ACC112 (cell line): ENCODE results near the gene CITED2.
"Not testable (repeated sequence)": the region's sequence is repeated elsewhere in the genome, so short reads cannot be mapped to it uniquely, and the experiment has no call there.

Experiments
- H2AFZ ChIP-seq: fragments of 200-600 bp; sonication (generic); one replicate; pipeline ENCODE4 v1.6.0; 2017; ENCODE audit warnings: antibody characterized with exemption, low read length; ENCODE audit not compliant: unreplicated experiment
- H3K27ac ChIP-seq: fragments of 200-600 bp; sonication (generic); 2 replicates; pipeline ENCODE4 v1.5.1; 2014; ENCODE audit warnings: low read depth, mild to moderate bottlenecking, antibody characterized with exemption, low read length, moderate library complexity
- H3K27me3 ChIP-seq: fragments of 200-600 bp; sonication (generic); 2 replicates; pipeline ENCODE4 v1.6.1; 2014; ENCODE audit warnings: mild to moderate bottlenecking, antibody characterized with exemption, low read length, moderate library complexity, mixed read lengths; ENCODE audit not compliant: insufficient read depth
- H3K36me3 ChIP-seq: fragments of 200-600 bp; sonication (generic); 2 replicates; pipeline ENCODE4 v1.6.1; 2016; ENCODE audit warnings: mild to moderate bottlenecking, antibody characterized with exemption, low read length, moderate library complexity, mixed read lengths; ENCODE audit not compliant: insufficient read depth
- H3K4me1 ChIP-seq: fragments of 200-600 bp; sonication (generic); one replicate; pipeline ENCODE4 v1.6.1; 2016; ENCODE audit warnings: low read length, mixed read lengths; ENCODE audit not compliant: insufficient read depth, unreplicated experiment, control insufficient read depth
- H3K4me3 ChIP-seq: fragments of 200-600 bp; sonication (generic); 2 replicates; pipeline ENCODE4 v1.5.1; 2014; ENCODE audit warnings: mild to moderate bottlenecking, low read depth, low read length
- H3K79me2 ChIP-seq: fragments of 200-600 bp; sonication (generic); one replicate; pipeline ENCODE4 v1.6.0; 2016; ENCODE audit warnings: low read length; ENCODE audit not compliant: control insufficient read depth, unreplicated experiment, insufficient read depth

The CITED2 gene

GRCh38 chr6:139364302-139364981, 10.0 kb downstream of the CITED2 start:
- H3K4me1 ChIP-seq: peaks cover 2% of the 10 kb centered on the region
- no peak overlapping the region for H3K4me3 ChIP-seq
- no peaks in the 10 kb centered on the region for H3K79me2 ChIP-seq
- H3K36me3 ChIP-seq: no peaks in the 10 kb centered on the region
- no peak overlapping the region for H3K27ac ChIP-seq
- H2AFZ ChIP-seq: peak overlapping the region; percentile 27
- H3K27me3 ChIP-seq: no peaks in the 10 kb centered on the region

- not testable (repeated sequence) for H3K36me3 ChIP-seq, H3K4me1 ChIP-seq, H3K4me3 ChIP-seq, H3K27me3 ChIP-seq, H3K27ac ChIP-seq, H2AFZ ChIP-seq, H3K79me2 ChIP-seq
Observed at GRCh38 chr6:139363797-139364196, 10.7 kb downstream of the CITED2 start.

- not testable (repeated sequence) for H3K36me3 ChIP-seq, H3K4me3 ChIP-seq, H3K4me1 ChIP-seq, H3K27ac ChIP-seq, H2AFZ ChIP-seq, H3K79me2 ChIP-seq, H3K27me3 ChIP-seq
Observed at GRCh38 chr6:139363123-139363522, 11.3 kb downstream of the CITED2 start.

GRCh38 chr6:139361211-139361610, 13.2 kb downstream of the CITED2 start:
- H3K79me2 ChIP-seq: no peaks in the 10 kb centered on the region
- no peak overlapping the region for H3K4me3 ChIP-seq
- no peaks in the 10 kb centered on the region for H3K27me3 ChIP-seq
- H2AFZ ChIP-seq: no peak overlapping the region
- H3K36me3 ChIP-seq: no peaks in the 10 kb centered on the region
- no peak overlapping the region for H3K27ac ChIP-seq
- H3K4me1 ChIP-seq: no peaks in the 10 kb centered on the region

- no peaks in the 10 kb centered on the region for H3K27me3 ChIP-seq
- H3K27ac ChIP-seq: no peak overlapping the region
- no peaks in the 10 kb centered on the region for H3K36me3 ChIP-seq
- no peak overlapping the region for H3K4me3 ChIP-seq
- H2AFZ ChIP-seq: no peak overlapping the region
- no peaks in the 10 kb centered on the region for H3K79me2 ChIP-seq
- H3K4me1 ChIP-seq: no peaks in the 10 kb centered on the region
Observed at GRCh38 chr6:139356924-139357323, 17.5 kb downstream of the CITED2 start.

- H3K79me2 ChIP-seq: no peaks in the 10 kb centered on the region
- H3K36me3 ChIP-seq: no peaks in the 10 kb centered on the region
- H3K4me1 ChIP-seq: no peaks in the 10 kb centered on the region
- no peak overlapping the region for H3K4me3 ChIP-seq
- H2AFZ ChIP-seq: no peak overlapping the region
- no peaks in the 10 kb centered on the region for H3K27me3 ChIP-seq
- no peak overlapping the region for H3K27ac ChIP-seq
Observed at GRCh38 chr6:139355777-139356445, 18.5 kb downstream of the CITED2 start.

- Histone ChIP-seq H2AFZ (no peak overlapping the region), H3K27ac (no peak overlapping the region), H3K4me3 (no peak overlapping the region), H3K36me3 (no peaks in the 10 kb centered on the region), H3K79me2 (no peaks in the 10 kb centered on the region), H3K4me1 (no peaks in the 10 kb centered on the region), H3K27me3 (no peaks in the 10 kb centered on the region)
Observed at GRCh38 chr6:139355172-139355571, 19.3 kb downstream of the CITED2 start.

- Histone ChIP-seq H3K79me2 (no peaks in the 10 kb centered on the region), H3K4me3 (no peak overlapping the region), H3K4me1 (no peaks in the 10 kb centered on the region), H3K27me3 (no peaks in the 10 kb centered on the region), H3K36me3 (no peaks in the 10 kb centered on the region), H2AFZ (no peak overlapping the region), H3K27ac (no peak overlapping the region)
Observed at GRCh38 chr6:139354189-139354588, 20.3 kb downstream of the CITED2 start.

- Histone ChIP-seq H3K4me1 (no peaks in the 10 kb centered on the region), H3K79me2 (no peaks in the 10 kb centered on the region), H2AFZ (no peak overlapping the region), H3K4me3 (no peak overlapping the region), H3K27ac (no peak overlapping the region), H3K27me3 (no peaks in the 10 kb centered on the region), H3K36me3 (no peaks in the 10 kb centered on the region)
Observed at GRCh38 chr6:139349464-139350020, 24.9 kb downstream of the CITED2 start.

- no peaks in the 10 kb centered on the region for H3K27me3 ChIP-seq
- no peak overlapping the region for H3K27ac ChIP-seq
- H2AFZ ChIP-seq: no peak overlapping the region
- no peaks in the 10 kb centered on the region for H3K36me3 ChIP-seq
- H3K4me3 ChIP-seq: no peak overlapping the region
- H3K4me1 ChIP-seq: no peaks in the 10 kb centered on the region
- H3K79me2 ChIP-seq: no peaks in the 10 kb centered on the region
Observed at GRCh38 chr6:139346392-139346791, 28.1 kb downstream of the CITED2 start.
